ENCODE results near the gene DNLZ. TPM values are rescaled to one million over a fixed set of nuclear protein-coding genes. Genes with fewer than 3 reads are reported as not detected.

Gene DNLZ
- total and polyA plus RNA-seq, 2 of the 4 experiments (the other 2 are of a cell fraction) = 2.0 to 11.4 TPM

DNA sequence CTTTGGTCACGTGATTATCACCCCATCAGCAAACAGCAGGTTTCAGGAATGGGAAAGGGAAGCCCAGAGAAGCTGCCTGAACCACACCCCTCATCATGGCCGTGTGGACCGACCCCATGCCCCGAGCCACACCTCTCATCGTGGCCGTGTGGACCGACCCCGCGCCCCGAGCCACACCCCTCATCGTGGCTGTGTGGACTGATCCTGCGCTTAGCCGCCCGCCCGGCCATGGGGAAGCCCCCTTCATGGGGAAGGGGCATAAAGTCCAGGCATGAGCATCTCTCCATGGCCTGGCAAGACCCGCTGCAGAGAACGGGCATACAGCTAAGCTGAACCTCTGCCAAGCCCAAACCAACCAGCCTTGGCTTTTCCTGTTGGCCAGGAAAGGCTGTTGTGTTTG is 30.0 kb upstream of the DNLZ start:
- intact Hi-C loops (cut with micrococcal nuclease) = no loop called here
- H4K8ac ChIP-seq (ENCODE audit: low read depth in 2 of 2, low read length in 2 of 2) = no peak overlapping the region
- H3K14ac ChIP-seq (replicated peaks; ENCODE audit: low read depth, low read length) = no peak overlapping the region
- in situ Hi-C loops (cut with MboI; ENCODE audit: low sequenced_read_pairs) = no loop called here
- H4K20me1 ChIP-seq (ENCODE audit: insufficient read depth, low read length) = peaks cover 5% of the 10 kb centered on the region
- H3K4me3 ChIP-seq (ENCODE audit: insufficient read depth, low read depth, low read length) = no peak overlapping the region
- H2BK120ac ChIP-seq (ENCODE audit: low read depth, low read length) = no peak overlapping the region
- H2AFZ ChIP-seq (replicated peaks; ENCODE audit: low read length, poor library complexity) = no peak overlapping the region
- H3K79me1 ChIP-seq (ENCODE audit: low read depth in 1 of 2, low read length in 2 of 2) = peaks cover 18 to 26% of the 10 kb centered on the region in 2 experiments
- no peak overlapping the region for H2BK20ac ChIP-seq (ENCODE audit: low read depth, low read length)
- no TSS peak for BruUV-seq (replicated peaks)
- CTCF ChIA-PET = no interaction called here
- H3K4me2 ChIP-seq (ENCODE audit: low read depth, low read length) = no peak overlapping the region
- H3K9me3 ChIP-seq (ENCODE audit: control insufficient read depth, insufficient read depth, low read length) = no peaks in the 10 kb centered on the region
- ATAC-seq (ENCODE audit: low read depth) (no peak), DNase-seq (no peak)
- POLR2A ChIA-PET (ENCODE audit: unreplicated experiment) = no interaction called here
- no peak overlapping the region for H2AK9ac ChIP-seq (replicated peaks; ENCODE audit: low read depth, low read length, poor library complexity)
- no peak overlapping the region for H3K23ac ChIP-seq (ENCODE audit: low read depth, low read length)
- no peak overlapping the region for H4K91ac ChIP-seq (ENCODE audit: insufficient read depth, low read depth, low read length)
- no peak overlapping the region for H2AK5ac ChIP-seq (ENCODE audit: low read depth, low read length)
- dilution Hi-C loops (cut with HindIII; ENCODE audit: low sequenced_read_pairs, unreplicated experiment) = no loop called here
- H3K27ac ChIP-seq (ENCODE audit: insufficient read depth, low read length) = no peak overlapping the region
- H3K56ac ChIP-seq (ENCODE audit: extremely low read depth, insufficient read depth, low read length) = no peak overlapping the region
- TF ChIP-seq CHD1 (IDR thresholded peaks at IDR 0.05; ENCODE audit: low read depth, low read length) = no peak
- TF ChIP-seq FOS (IDR thresholded peaks at IDR 0.05; ENCODE audit: low read depth, low read length) = no peak
- no peak for TF ChIP-seq RCOR1 (IDR thresholded peaks at IDR 0.05; ENCODE audit: insufficient replicate concordance, low read length)
- no peak for TF ChIP-seq RAD21 (IDR thresholded peaks at IDR 0.05; ENCODE audit: low read length)
- TF ChIP-seq BHLHE40 (IDR thresholded peaks at IDR 0.05; ENCODE audit: low read depth, low read length) = no peak
- TF ChIP-seq, protein P1, sequence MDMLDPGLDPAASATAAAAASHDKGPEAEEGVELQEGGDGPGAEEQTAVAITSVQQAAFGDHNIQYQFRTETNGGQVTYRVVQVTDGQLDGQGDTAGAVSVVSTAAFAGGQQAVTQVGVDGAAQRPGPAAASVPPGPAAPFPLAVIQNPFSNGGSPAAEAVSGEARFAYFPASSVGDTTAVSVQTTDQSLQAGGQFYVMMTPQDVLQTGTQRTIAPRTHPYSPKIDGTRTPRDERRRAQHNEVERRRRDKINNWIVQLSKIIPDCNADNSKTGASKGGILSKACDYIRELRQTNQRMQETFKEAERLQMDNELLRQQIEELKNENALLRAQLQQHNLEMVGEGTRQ (IDR thresholded peaks at IDR 0.05; ENCODE audit: low read depth, low read length) = no peak
- no peak for TF ChIP-seq POLR2A (IDR thresholded peaks at IDR 0.05; ENCODE audit: low read depth, low read length)
- TF ChIP-seq SMC3 (IDR thresholded peaks at IDR 0.05; ENCODE audit: low read depth, low read length) = no peak
- TF ChIP-seq CEBPB (IDR thresholded peaks at IDR 0.05; ENCODE audit: low read depth, low read length) = no peak
- TF ChIP-seq RFX5 (IDR thresholded peaks at IDR 0.05; ENCODE audit: low read depth, low read length) = no peak
- TF ChIP-seq MXI1 (IDR thresholded peaks at IDR 0.05; ENCODE audit: borderline replicate concordance, low read depth, low read length) = no peak
- no peak for TF ChIP-seq NFE2L2 (IDR thresholded peaks at IDR 0.05; ENCODE audit: low read depth, low read length)
- no peak overlapping the region for H4K5ac ChIP-seq (ENCODE audit: low read depth, low read length)
- no peak overlapping the region for H3K18ac ChIP-seq (ENCODE audit: low read depth, low read length)
- no CpG with 5 or more reads among the region's 17 CpGs for WGBS, 2 experiments (ENCODE audit: extremely low coverage in 2 of 2, insufficient read length in 1 of 2)
- no peak overlapping the region for H3K4ac ChIP-seq (ENCODE audit: low read depth, low read length)
- no peak overlapping the region for H2BK5ac ChIP-seq (ENCODE audit: low read depth, low read length, poor library complexity, severe bottlenecking)
- H3K9ac ChIP-seq (ENCODE audit: low read depth, low read length) = no peak overlapping the region
- peaks cover 1% of the 10 kb centered on the region; the same call in 1 of the 2 replicates for H3K4me1 ChIP-seq (ENCODE audit: control insufficient read depth, insufficient read depth, low read length)
- H3K9me1 ChIP-seq (ENCODE audit: insufficient read depth, low read length) = no peaks in the 10 kb centered on the region
- peaks cover 73% of the 10 kb centered on the region for H3K36me3 ChIP-seq (ENCODE audit: control insufficient read depth, insufficient read depth, low read length)
- no peaks in the 10 kb centered on the region for H3K27me3 ChIP-seq (ENCODE audit: control insufficient read depth, insufficient read depth, low read length)
- H2BK15ac ChIP-seq (ENCODE audit: low read depth, low read length) = no peak overlapping the region
